Measurements from ENCODE around the gene ADRB2.
"Not testable (repeated sequence)": the region's sequence is repeated elsewhere in the genome, so short reads cannot be mapped to it uniquely, and the experiment has no call there.

The ADRB2 gene

GRCh38 chr5:148856009-148856367, 29.6 kb downstream of the ADRB2 start:
- DNase-seq (ENCODE audit: low read depth in 2 of 2) = no peak

DNA sequence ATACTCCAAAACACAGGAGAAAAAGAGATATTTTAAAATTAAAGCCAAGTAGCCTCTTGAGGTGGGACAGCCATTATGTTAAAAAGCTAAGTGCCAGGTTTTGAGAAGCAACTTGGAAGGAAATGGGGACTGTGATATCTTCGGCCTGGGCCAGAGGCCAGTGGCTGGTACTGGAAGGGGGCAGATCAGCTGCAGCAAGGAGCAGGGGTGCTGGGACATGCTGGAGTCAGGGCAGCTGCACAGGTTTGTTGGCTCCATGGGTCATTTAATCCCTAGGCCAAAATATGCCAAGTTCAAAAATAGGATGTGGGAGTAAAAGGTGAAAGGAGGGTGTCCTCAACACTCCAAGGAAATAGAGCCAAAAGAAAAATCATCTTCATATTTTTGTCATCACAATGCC, 30.0 kb downstream of the ADRB2 start:
- DNase-seq (ENCODE audit: low read depth in 2 of 2) = no peak

- DNase-seq (ENCODE audit: low read depth in 2 of 2) = no peak
Observed at GRCh38 chr5:148857474-148857873, 31.1 kb downstream of the ADRB2 start.

DNA sequence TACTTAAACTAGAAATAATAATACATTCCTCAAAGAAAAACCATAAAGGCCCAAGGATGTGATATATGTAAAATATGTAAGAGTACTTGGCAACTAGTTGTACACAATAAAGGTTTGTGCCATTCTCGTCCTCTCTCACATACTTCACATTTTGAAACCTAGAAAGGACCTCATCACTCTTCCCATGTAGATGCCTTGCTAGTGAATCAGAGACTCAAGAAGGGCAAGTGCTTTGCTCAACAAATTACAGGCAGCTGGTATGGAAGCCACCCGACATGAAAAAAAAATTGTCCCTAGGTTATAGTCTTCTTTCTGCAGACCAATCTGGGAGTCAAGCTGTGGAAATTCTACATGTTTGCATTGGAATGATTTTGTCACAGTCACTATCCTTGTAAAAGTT, 31.7 kb downstream of the ADRB2 start:
- no peak for DNase-seq (ENCODE audit: low read depth in 2 of 2)

- no peak for DNase-seq (ENCODE audit: low read depth in 2 of 2)
Observed at GRCh38 chr5:148858547-148858946, 32.1 kb downstream of the ADRB2 start.

DNA sequence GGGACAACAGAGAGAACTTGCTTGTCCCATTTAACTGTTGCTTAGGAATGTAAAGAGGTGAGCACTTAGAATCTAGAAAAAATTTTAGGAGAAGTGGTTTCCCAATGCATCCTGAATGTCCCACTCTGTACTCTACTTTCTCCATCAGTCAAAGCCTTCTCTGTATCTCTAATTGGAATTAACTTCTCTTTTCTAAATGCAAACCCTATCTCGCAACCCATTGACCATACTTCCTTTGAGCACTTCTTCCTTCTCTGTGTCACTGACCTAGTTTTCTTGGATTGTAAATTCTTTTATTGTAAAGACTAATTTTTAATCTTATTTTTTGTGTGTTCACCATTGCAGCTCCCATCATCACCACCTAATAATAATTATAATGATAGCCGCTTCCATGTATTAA, 33.3 kb downstream of the ADRB2 start:
- no peak for DNase-seq (ENCODE audit: low read depth in 2 of 2)

GRCh38 chr5:148860599-148860998, 34.2 kb downstream of the ADRB2 start:
- DNase-seq (ENCODE audit: low read depth in 2 of 2) = no peak

DNA sequence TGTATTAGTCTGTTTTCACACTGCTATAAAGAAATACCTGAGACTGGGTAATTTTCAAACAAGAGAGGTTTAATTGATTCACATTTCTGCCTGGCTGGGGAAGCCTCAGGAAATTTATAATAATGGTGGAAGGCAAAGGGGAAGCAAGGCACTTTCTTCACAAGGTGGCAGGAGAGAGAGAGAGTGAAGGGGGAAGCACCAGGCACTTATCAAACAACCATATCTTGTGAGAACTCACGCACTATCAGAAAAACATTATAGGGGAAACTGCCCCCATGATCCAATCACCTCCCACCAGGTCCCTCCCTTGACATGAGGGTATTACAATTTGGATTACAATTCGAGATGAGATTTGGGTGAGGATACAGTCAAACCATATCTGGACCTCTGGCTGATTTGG, 34.7 kb downstream of the ADRB2 start:
- no peak for DNase-seq (ENCODE audit: low read depth in 2 of 2)

DNA sequence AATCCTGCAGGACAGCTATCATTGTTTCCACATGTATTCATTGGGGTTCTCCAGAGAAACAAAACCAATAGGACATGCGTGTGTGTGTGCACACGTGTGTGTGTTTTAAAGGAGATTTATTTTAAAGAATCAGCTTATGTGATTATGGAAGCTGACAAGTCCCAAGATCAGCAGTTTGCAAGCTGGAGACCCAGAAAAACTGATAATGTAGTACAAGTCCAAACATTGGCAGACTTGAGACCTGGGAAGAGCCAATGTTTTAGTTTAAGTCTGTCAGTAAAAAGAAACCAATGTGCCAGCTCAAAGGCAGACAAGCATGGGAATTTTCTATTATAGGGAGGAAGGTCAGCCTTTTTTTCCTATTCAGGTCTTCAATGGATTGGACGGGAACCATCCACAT, 35.3 kb downstream of the ADRB2 start:
- DNase-seq (ENCODE audit: low read depth in 2 of 2) = no peak

DNA sequence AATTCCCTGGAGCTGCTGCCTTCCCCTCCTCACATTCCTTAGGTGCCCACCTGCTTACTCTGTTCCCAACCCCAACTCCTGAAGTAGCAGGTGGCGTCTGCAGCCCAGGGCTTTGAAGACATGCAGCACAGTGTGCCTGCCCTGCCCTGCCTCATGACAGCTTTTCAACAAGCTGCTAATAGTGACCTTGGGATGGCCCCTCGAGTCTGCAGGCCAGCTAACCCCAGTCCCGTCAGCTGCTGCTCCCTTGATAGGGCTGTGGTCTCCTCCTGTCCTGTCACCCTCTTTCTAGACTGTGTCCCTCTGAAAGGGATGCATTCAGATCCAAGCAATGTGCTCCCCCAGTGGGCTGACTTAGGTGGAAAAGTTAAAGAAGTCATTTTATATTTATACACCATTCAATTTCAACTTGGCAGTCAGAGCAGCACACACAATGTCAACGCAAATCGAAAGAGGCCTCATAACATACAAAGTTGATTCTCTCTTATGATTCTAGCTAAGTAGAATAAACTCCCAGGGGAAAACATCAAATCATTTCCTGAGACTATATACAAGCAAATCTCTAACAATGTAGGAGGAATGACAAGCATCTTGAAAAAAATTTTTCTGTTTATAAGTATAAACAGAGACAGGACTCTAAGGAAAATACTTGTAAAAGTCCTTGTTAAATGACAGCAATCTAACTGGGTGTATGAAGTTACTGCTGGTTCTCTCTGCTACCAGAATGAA, 37.9 kb downstream of the ADRB2 start:
- no peak for DNase-seq (ENCODE audit: low read depth in 2 of 2)

DNA sequence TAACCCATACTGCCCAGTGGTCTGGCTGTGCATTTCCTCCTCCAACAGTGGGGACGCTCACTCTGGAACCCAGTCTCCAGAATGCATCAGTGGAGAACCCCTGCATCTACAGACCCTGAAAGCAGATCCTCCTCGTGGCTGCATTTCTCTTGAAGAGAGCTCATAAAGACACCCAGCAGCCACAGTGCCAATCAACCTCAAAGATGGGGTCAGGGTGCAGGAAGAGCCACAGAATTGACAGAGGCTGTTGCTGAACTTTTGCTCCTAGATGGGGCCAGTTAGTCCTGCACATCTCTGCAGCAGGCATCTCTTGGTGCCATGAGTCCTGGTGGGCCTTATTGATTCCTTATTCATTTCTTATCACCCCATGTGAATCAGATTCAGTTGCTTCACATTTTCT, 39.6 kb downstream of the ADRB2 start:
- no peak for DNase-seq (ENCODE audit: low read depth in 2 of 2)

GRCh38 chr5:148873120-148873519, 46.7 kb downstream of the ADRB2 start:
- DNase-seq (ENCODE audit: low read depth in 2 of 2) = no peak

DNA sequence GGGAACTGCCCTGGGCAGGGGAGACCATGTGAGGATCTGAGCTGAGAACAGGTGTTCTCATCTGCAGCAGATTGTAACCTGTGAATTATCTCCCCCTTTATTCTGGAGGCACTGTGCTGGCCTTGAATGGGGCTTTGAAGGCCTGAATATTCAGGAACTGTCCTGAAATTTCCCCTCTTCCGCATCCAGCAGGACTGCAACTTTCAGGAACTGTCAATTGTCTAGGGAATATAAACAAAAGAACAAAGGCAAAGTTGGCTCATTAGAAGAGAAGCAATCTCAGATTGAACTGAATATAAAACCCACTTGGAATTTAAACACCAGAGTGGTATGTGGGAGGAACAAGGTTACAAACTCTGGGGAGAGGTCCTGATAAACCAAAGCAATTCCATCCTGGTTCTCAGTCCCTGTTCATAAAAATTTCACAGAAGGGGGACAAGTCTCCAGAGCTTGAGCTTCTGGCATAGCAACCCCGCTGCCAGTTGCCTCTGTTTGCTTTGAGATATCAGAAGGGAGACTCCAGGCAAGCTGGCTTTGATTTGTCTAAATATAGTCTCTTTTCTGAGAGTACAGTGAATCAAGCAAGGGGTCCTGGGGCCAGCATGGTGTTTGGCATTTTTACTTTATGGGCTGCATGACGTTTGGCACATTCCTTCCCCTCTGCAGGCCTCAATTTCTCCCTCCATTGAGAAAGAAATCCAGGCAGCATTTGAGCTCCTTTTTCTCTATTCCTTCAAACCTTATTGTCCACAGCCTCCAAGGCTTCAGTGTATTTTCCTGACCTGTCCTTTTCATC, 47.5 kb downstream of the ADRB2 start:
- DNase-seq (ENCODE audit: low read depth in 2 of 2) = no peak

- no peak for DNase-seq (ENCODE audit: low read depth in 2 of 2)
Observed at GRCh38 chr5:148875205-148875875, 48.9 kb downstream of the ADRB2 start.

DNA sequence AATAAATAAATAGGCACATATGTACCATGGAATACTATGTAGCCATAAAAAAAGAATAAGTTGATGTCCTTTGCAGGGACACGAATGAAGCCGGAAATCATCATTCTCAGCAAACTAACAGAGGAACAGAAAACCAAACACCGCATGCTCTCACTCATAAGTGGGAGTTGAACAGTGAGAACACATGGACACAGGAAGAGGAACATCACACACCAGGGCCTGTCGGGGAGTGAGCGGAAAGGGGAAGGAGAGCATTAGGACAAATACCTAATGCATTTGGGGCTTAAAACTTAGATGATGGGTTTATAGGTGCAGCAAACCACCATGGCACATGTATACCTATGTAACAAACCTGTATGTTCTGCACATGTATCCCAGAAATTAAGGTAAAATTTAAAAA, 51.0 kb downstream of the ADRB2 start:
- not testable (repeated sequence) for DNase-seq (ENCODE audit: low read depth in 2 of 2)

Data from stimulated activated CD8-positive, alpha-beta memory T cell treated with anti-CD3 and anti-CD28 coated beads, Interleukin-7, amount 100 ng/mL, for 1 hour (primary cell).